ENCODE measurements around the gene LHFPL2. TPM values are rescaled to one million over a fixed set of nuclear protein-coding genes. Genes with fewer than 3 reads are reported as not detected.

LHFPL2 gene
- total and polyA plus RNA-seq, 2 experiments from 2014 or later = 10.6 to 50.8 TPM

DNA sequence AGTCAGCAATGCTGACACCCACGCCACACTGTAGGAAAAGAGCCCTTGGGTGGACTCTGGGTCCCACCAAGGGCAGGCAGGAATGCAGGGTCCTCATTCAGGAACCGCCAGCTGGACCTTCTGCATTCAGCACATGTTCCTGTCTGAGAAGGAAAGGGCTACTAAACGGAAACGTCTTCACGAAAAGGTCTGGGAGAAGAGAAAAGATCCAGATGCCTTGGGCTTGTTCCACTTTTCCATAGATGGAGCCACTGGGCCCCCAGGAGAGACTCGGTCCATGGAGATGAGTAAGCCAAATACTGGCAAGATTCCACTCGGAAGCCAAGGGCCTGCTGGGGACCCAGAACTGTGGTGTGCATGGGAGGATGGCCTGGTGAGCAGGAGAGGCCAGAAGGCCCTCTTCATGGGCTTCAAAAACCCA, 38.4 kb downstream of the LHFPL2 start (continued):
- TF ChIP-seq, protein P1, sequence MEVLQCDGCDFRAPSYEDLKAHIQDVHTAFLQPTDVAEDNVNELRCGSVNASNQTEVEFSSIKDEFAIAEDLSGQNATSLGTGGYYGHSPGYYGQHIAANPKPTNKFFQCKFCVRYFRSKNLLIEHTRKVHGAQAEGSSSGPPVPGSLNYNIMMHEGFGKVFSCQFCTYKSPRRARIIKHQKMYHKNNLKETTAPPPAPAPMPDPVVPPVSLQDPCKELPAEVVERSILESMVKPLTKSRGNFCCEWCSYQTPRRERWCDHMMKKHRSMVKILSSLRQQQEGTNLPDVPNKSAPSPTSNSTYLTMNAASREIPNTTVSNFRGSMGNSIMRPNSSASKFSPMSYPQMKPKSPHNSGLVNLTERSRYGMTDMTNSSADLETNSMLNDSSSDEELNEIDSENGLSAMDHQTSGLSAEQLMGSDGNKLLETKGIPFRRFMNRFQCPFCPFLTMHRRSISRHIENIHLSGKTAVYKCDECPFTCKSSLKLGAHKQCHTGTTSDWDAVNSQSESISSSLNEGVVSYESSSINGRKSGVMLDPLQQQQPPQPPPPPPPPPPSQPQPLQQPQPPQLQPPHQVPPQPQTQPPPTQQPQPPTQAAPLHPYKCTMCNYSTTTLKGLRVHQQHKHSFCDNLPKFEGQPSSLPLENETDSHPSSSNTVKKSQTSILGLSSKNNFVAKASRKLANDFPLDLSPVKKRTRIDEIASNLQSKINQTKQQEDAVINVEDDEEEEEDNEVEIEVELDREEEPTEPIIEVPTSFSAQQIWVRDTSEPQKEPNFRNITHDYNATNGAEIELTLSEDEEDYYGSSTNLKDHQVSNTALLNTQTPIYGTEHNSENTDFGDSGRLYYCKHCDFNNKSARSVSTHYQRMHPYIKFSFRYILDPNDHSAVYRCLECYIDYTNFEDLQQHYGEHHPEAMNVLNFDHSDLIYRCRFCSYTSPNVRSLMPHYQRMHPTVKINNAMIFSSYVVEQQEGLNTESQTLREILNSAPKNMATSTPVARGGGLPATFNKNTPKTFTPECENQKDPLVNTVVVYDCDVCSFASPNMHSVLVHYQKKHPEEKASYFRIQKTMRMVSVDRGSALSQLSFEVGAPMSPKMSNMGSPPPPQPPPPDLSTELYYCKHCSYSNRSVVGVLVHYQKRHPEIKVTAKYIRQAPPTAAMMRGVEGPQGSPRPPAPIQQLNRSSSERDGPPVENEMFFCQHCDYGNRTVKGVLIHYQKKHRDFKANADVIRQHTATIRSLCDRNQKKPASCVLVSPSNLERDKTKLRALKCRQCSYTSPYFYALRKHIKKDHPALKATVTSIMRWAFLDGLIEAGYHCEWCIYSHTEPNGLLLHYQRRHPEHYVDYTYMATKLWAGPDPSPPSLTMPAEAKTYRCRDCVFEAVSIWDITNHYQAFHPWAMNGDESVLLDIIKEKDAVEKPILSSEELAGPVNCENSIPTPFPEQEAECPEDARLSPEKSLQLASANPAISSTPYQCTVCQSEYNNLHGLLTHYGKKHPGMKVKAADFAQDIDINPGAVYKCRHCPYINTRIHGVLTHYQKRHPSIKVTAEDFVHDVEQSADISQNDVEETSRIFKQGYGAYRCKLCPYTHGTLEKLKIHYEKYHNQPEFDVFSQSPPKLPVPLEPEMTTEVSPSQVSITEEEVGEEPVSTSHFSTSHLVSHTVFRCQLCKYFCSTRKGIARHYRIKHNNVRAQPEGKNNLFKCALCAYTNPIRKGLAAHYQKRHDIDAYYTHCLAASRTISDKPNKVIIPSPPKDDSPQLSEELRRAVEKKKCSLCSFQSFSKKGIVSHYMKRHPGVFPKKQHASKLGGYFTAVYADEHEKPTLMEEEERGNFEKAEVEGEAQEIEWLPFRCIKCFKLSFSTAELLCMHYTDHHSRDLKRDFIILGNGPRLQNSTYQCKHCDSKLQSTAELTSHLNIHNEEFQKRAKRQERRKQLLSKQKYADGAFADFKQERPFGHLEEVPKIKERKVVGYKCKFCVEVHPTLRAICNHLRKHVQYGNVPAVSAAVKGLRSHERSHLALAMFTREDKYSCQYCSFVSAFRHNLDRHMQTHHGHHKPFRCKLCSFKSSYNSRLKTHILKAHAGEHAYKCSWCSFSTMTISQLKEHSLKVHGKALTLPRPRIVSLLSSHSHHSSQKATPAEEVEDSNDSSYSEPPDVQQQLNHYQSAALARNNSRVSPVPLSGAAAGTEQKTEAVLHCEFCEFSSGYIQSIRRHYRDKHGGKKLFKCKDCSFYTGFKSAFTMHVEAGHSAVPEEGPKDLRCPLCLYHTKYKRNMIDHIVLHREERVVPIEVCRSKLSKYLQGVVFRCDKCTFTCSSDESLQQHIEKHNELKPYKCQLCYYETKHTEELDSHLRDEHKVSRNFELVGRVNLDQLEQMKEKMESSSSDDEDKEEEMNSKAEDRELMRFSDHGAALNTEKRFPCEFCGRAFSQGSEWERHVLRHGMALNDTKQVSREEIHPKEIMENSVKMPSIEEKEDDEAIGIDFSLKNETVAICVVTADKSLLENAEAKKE (CRISPR knock-in tag; IDR thresholded peaks at IDR 0.05) = no peak
- TF ChIP-seq NANOG (IDR thresholded peaks at IDR 0.05; ENCODE audit: borderline replicate concordance) = no peak
- no peak for TF ChIP-seq ETS1 (IDR thresholded peaks at IDR 0.05)
- TF ChIP-seq JUNB (IDR thresholded peaks at IDR 0.05; ENCODE audit: unreplicated experiment) = no peak

DNA sequence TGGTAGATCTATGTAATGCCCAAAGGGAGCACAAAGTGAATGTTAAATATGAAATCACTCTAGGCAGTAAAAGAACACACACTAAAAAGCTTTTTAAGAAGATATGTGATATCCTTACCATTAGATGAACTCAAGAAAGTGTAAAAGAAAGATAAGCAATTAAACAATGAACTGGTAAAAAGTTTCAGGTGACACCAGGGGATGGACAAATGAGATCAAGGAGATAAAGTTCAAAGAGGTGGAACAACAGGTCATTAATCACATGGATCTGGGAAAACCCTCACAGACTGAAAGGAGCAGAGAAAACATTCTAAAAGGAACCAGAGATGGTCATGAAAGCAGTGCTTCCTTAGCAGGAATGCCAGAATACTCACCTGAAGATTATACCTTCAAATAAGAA, 40.7 kb downstream of the LHFPL2 start:
- no peak overlapping the region for H3K27ac Mint-ChIP-seq
- H2AFZ ChIP-seq = no peak overlapping the region
- H3K27me3 Mint-ChIP-seq (ENCODE audit: insufficient read depth, low read depth, poor library complexity) = peaks cover 3% of the 10 kb centered on the region
- no peaks in the 10 kb centered on the region for H3K9me3 Mint-ChIP-seq
- no peak overlapping the region for H3K4me2 ChIP-seq
- ATAC-seq (no peak), DNase-seq (ENCODE audit: low spot score) (no peak)
- H3K36me3 Mint-ChIP-seq (ENCODE audit: low read depth) = peaks cover 38% of the 10 kb centered on the region
- 0 out of 2 replicates have a peak, but pooled peaks cover 3% of the 10 kb centered on the region for H3K36me3 ChIP-seq (ENCODE audit: insufficient read depth)
- no peak overlapping the region for H3K4me3 ChIP-seq
- no peaks in the 10 kb centered on the region for H3F3A ChIP-seq (replicated peaks; ENCODE audit: low read depth)
- H3K9me2 ChIP-seq (ENCODE audit: insufficient read depth) = no peaks in the 10 kb centered on the region
- peaks cover 20% of the 10 kb centered on the region for H3K4me1 Mint-ChIP-seq
- H4K20me1 ChIP-seq (replicated peaks; ENCODE audit: insufficient read depth) = peaks cover 21% of the 10 kb centered on the region
- H3K27me3 ChIP-seq (ENCODE audit: insufficient read depth) = no peaks in the 10 kb centered on the region
- no peak overlapping the region for H3K27ac ChIP-seq (ENCODE audit: low read depth)
- H3K4me1 ChIP-seq (ENCODE audit: insufficient read depth) = peaks cover 21% of the 10 kb centered on the region; the same call in 1 of the 2 replicates
- H3K4me3 Mint-ChIP-seq = no peak overlapping the region
- H3K79me2 ChIP-seq (replicated peaks; ENCODE audit: insufficient read depth) = peaks cover 88% of the 10 kb centered on the region
- TF ChIP-seq JUNB (IDR thresholded peaks at IDR 0.05; ENCODE audit: unreplicated experiment) (no peak), NANOG (IDR thresholded peaks at IDR 0.05; ENCODE audit: borderline replicate concordance) (no peak), ZNF114 (CRISPR knock-in tag; IDR thresholded peaks at IDR 0.05) (no peak), STAT1 (IDR thresholded peaks at IDR 0.05; ENCODE audit: unreplicated experiment) (no peak), ETS1 (IDR thresholded peaks at IDR 0.05) (no peak), EZH2phosphoT487 (IDR thresholded peaks at IDR 0.05; ENCODE audit: unreplicated experiment) (no peak)
- TF ChIP-seq, protein P1 (CRISPR knock-in tag; IDR thresholded peaks at IDR 0.05) = no peak
